K562 (cell line): ENCODE results near the gene AICDA. TPM values are rescaled to one million over a fixed set of nuclear protein-coding genes. Genes with fewer than 3 reads are reported as not detected.

Source experiments
- ATAC-seq: fragments of 200-7000 bp; cut with Tn5 transposase; 3 replicates; pipeline ENCODE4 v1.9.1; 2020; ENCODE audit warnings: moderate library complexity
- BruUV-seq: library from RNA; stranded (reverse); fragments of 400-500 nt; replicated peaks from 2 replicates; lab custom pipeline; 2021; lab: Mats Ljungman, UMichigan
- CTCF ChIA-PET: fragments of 300-600 bp; formaldehyde crosslinking; extraction: SDS; loops from one replicate; lab custom pipeline; 2021; ENCODE audit warnings: low intra/inter-chr PET ratio; lab: Yijun Ruan, JAX
- POLR2A ChIA-PET: fragments of 300-600, 350-650 bp; sonication (Branson Sonifier 250); formaldehyde crosslinking; extraction: SDS; loops from one replicate; lab custom pipeline; 2021; ENCODE audit warnings: antibody characterized with exemption, inconsistent platforms; lab: Yijun Ruan, JAX
- DNase-seq, 4 experiments: peaks; one replicate each; pipeline versions ENCODE4 v3.0.0 to v3.0.0-alpha.2; 2011 to 2018; ENCODE audit warnings: low spot score in 3 of 4, mixed read lengths in 3 of 4; ENCODE audit errors: extremely low read depth in 1 of 4
- FAIRE-seq: peaks from 2 replicates; lab custom pipeline; 2011; peaks lifted over from hg19 to GRCh38; lab: Jason Lieb, UNC
- H2AFZ ChIP-seq: 2 replicates; pipeline ENCODE4 v1.6.0; 2011; ENCODE audit warnings: low read depth, low read length, control low read depth, inconsistent platforms
- H3K27ac ChIP-seq: fragments of 200-600 bp; 3 replicates; pipeline ENCODE4 v1.8.0; 2011; ENCODE audit warnings: low read depth, mild to moderate bottlenecking, control low read depth, inconsistent platforms, low read length, moderate library complexity, mixed read lengths; ENCODE audit errors: extremely low read depth
- H3K27me3 ChIP-seq, 2 experiments: fragments of 300-600 bp in 1 of 2; 2 replicates in 1 of 2; 3 replicates in 1 of 2; pipeline versions ENCODE4 v1.6.0 to v1.8.0; 2011; ENCODE audit warnings: inconsistent platforms in 2 of 2, low read length in 2 of 2, mild to moderate bottlenecking in 1 of 2, mixed read lengths in 1 of 2, moderate library complexity in 1 of 2; ENCODE audit not compliant: control insufficient read depth in 2 of 2, insufficient read depth in 2 of 2
- H3K36me3 ChIP-seq: fragments of 300-600 bp; 3 replicates; pipeline ENCODE4 v1.8.0; 2011; ENCODE audit warnings: mild to moderate bottlenecking, low read length, inconsistent platforms; ENCODE audit not compliant: control insufficient read depth, insufficient read depth
- H3K4me1 ChIP-seq, 2 experiments: fragments of 200-600 bp in 1 of 2; replicated peaks in 1 of 2; 2 replicates in 1 of 2; 3 replicates in 1 of 2; pipeline versions ENCODE4 v1.5.1 to v1.8.0; 2011; ENCODE audit warnings: inconsistent platforms in 2 of 2, low read length in 2 of 2, mild to moderate bottlenecking in 1 of 2, mixed read lengths in 1 of 2, moderate library complexity in 1 of 2; ENCODE audit not compliant: control insufficient read depth in 2 of 2, insufficient read depth in 2 of 2
- H3K4me2 ChIP-seq: 2 replicates; pipeline ENCODE4 v1.6.1; 2011; ENCODE audit warnings: low read length, control low read depth, inconsistent platforms, mixed read lengths; ENCODE audit not compliant: insufficient read depth
- H3K4me3 ChIP-seq: fragments of 200-600 bp; sonication (generic), shearing (Covaris generic); 2 replicates; pipeline ENCODE4 v1.5.1; 2016; ENCODE audit warnings: control low read depth, inconsistent platforms
- H3K79me2 ChIP-seq: fragments of 200-600 bp; 3 replicates; pipeline ENCODE4 v1.8.0; 2011; ENCODE audit warnings: low read length, inconsistent platforms; ENCODE audit not compliant: control insufficient read depth, insufficient read depth
- H3K9ac ChIP-seq, 2 experiments: 2 replicates each; pipeline versions ENCODE4 v1.6.0 to v1.6.1; 2011; ENCODE audit warnings: low read depth in 2 of 2, low read length in 2 of 2, control low read depth in 1 of 2, inconsistent platforms in 1 of 2, mild to moderate bottlenecking in 1 of 2, mixed read lengths in 1 of 2; ENCODE audit not compliant: insufficient read depth in 1 of 2
- H3K9me1 ChIP-seq: one replicate; pipeline ENCODE4 v1.6.0; 2011; ENCODE audit warnings: inconsistent platforms, mild to moderate bottlenecking, low read length, moderate library complexity; ENCODE audit not compliant: control insufficient read depth, insufficient read depth
- H3K9me3 ChIP-seq: replicated peaks from 2 replicates; pipeline ENCODE4 v1.5.1; 2011; ENCODE audit warnings: low read depth, low read length, inconsistent platforms; ENCODE audit not compliant: control insufficient read depth, insufficient read depth
- H4K20me1 ChIP-seq: replicated peaks from 2 replicates; pipeline ENCODE4 v1.6.1; 2011; ENCODE audit warnings: low read length, inconsistent platforms, mixed read lengths; ENCODE audit not compliant: control insufficient read depth, insufficient read depth
- CHD4 ChIP-seq: fragments of 200-600 bp; sonication (generic); IDR thresholded peaks from 3 replicates; pipeline ENCODE4 v1.6.1; 2012; ENCODE audit warnings: low read depth, mild to moderate bottlenecking, mixed read lengths, low read length, inconsistent platforms; ENCODE audit not compliant: insufficient read depth, insufficient replicate concordance, poor library complexity, severe bottlenecking
- HIVEP1 ChIP-seq: fragments of 250-450 bp; sonication (Bioruptor Pico); IDR thresholded peaks from 2 replicates; pipeline ENCODE4 v1.4.0; 2020; ENCODE audit warnings: mild to moderate bottlenecking
- MECOM ChIP-seq: fragments of 250-450 bp; sonication (Bioruptor Pico); IDR thresholded peaks from 2 replicates; pipeline ENCODE4 v1.8.0; 2022; ENCODE audit warnings: inconsistent platforms
- MEF2A ChIP-seq: IDR thresholded peaks from 2 replicates; pipeline ENCODE4 v1.6.1; 2011; ENCODE audit warnings: low read depth, mild to moderate bottlenecking, low read length, moderate library complexity; ENCODE audit not compliant: control insufficient read depth
- MYNN ChIP-seq, 2 experiments: sonication (generic); formaldehyde crosslinking in 1 of 2; IDR thresholded peaks; 2 replicates each; pipeline versions ENCODE4 v1.5.0 to v1.6.1; 2016 to 2020; ENCODE audit warnings: antibody characterized with exemption in 1 of 2, missing genetic modification reagents in 1 of 2
- SRSF1 ChIP-seq: fragments of 200-400 bp; formaldehyde crosslinking; IDR thresholded peaks from 2 replicates; pipeline ENCODE4 v1.6.1; 2017; ENCODE audit warnings: mild to moderate bottlenecking, low read depth, low read length, moderate library complexity
- U2AF1 ChIP-seq: fragments of 200-400 bp; formaldehyde crosslinking; optimal IDR thresholded peaks from 2 replicates; pipeline ENCODE3; 2017; ENCODE audit warnings: mild to moderate bottlenecking, low read depth, low read length, moderate library complexity
- ZFPM2 ChIP-seq: fragments of 250-450 bp; sonication (Bioruptor Pico); IDR thresholded peaks from 2 replicates; pipeline ENCODE4 v1.5.1; 2022; ENCODE audit warnings: mild to moderate bottlenecking
- ZNF232 ChIP-seq: sonication (generic); formaldehyde crosslinking; IDR thresholded peaks from 2 replicates; pipeline ENCODE4 v1.8.0; 2022; ENCODE audit warnings: mild to moderate bottlenecking, missing genetic modification reagents
- WGBS: fragments of 100-300 bp; shearing (Covaris generic); methylation state at CpG from one replicate; pipeline ENCODE4 v1.1.6; 2016; ENCODE audit warnings: low coverage, mixed read lengths; ENCODE audit not compliant: insufficient coverage; ENCODE audit errors: missing lambda C conversion rate; 5-methylcytosine and 5-hydroxymethylcytosine counted together
- in situ Hi-C: fragments of 300-500 bp; cut with MboI; formaldehyde crosslinking; loops from 4 replicates; pipeline ENCODE4 v1.15.0; 2018; ENCODE audit warnings: inconsistent platforms, mixed read lengths
- intact Hi-C: fragments of 100-400 bp; cut with micrococcal nuclease; formaldehyde crosslinking; loops from 2 replicates; pipeline ENCODE4 v1.14.2; 2022
- polyA plus RNA-seq, 8 experiments: library from polyadenylated mRNA; depleted of rRNA in 4 of 8; stranded (reverse) in 5 of 8; unstranded in 3 of 8; fragments of >200 nt; fragmentation: Nextera tagmentation in 2 of 8; fragmentation: Illumina TruSeq in 1 of 8; extraction: Ambion mirVana in 2 of 8; extraction: Trizol in 1 of 8; gene quantifications; 2 replicates each; pipeline versions ENCODE4 v1.2.1 to v1.2.3, GENCODE V29; 2011 to 2014; ENCODE audit warnings: inconsistent platforms in 1 of 8, missing spikeins in 1 of 8
- total RNA-seq, 7 experiments: library from RNA; depleted of rRNA in 6 of 7; stranded (reverse); fragments of >200 nt in 6 of 7; fragmentation: Illumina TruSeq in 2 of 7; extraction: Trizol in 2 of 7; gene quantifications; 2 replicates each; pipeline versions ENCODE4 v1.2.1 to v1.2.3, GENCODE V29; 2011 to 2021; ENCODE audit warnings: low replicate concordance in 1 of 7

AICDA gene
- total and polyA plus RNA-seq, 9 of the 15 experiments (the other 6 are each of a cell fraction or from before 2014, with no cell fraction given), result not detected

DNA sequence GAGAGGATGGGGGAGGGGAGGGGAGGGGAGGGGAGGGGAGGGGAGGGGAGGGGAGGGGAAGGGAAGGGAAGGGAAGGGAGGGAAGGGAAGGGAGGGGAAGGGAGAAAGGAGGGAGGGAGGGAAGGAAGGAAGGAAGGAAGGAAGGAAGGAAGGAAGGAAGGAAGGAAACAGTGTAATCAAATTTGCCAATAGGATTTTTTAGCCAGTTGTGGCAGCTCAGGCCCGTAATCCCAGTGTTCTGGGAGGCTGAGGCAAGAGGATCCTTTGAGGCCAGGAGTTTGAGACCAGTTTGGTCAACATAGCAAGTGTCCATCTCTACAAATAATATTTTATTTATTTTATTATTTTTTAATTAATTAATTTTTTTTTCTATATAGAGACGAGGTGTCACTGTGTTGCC lies 19.4 kb downstream of the AICDA start:
- WGBS, result 0% methylated on average over 2 of the region's 2 CpGs
- no peak for ATAC-seq
- no peak for FAIRE-seq
- no peak overlapping the region for H3K9ac ChIP-seq
- no peaks in the 10 kb centered on the region for H4K20me1 ChIP-seq
- TF ChIP-seq MECOM (CRISPR knock-in tag) (no peak), ZFPM2 (CRISPR knock-in tag) (no peak), HIVEP1 (no peak), MEF2A (no peak), U2AF1 (no peak), MYNN (IDR thresholded peaks at IDR 0.05) (no peak), MYNN (CRISPR knock-in tag; IDR thresholded peaks at IDR 0.05) (no peak), ZNF232 (CRISPR knock-in tag) (no peak), CHD4 (no peak), SRSF1 (no peak)
- TF ChIP-seq, all 486 proteins: peak for 0
- H3K4me2 ChIP-seq, result no peak overlapping the region
- H3K4me3 ChIP-seq, result no peak overlapping the region
- POLR2A ChIA-PET, result no interaction called here
- H3K9me1 ChIP-seq, result no peaks in the 10 kb centered on the region
- no peaks in the 10 kb centered on the region for H3K4me1 ChIP-seq
- H3K9me3 ChIP-seq, result no peaks in the 10 kb centered on the region
- CTCF ChIA-PET, result no interaction called here
- no TSS peak for BruUV-seq
- intact Hi-C loops, result no loop called here
- no peaks in the 10 kb centered on the region for H3K79me2 ChIP-seq
- no peak for DNase-seq
- no peaks in the 10 kb centered on the region for H3K36me3 ChIP-seq
- in situ Hi-C loops, result no loop called here
- H2AFZ ChIP-seq, result no peak overlapping the region
- H3K27me3 ChIP-seq, result peaks cover 0 to 6% of the 10 kb centered on the region in 2 experiments; a peak in 3 of 5 replicates
- H3K27ac ChIP-seq, result no peak overlapping the region
